Activated CD4-positive, alpha-beta T cell treated with anti-CD3 and anti-CD28 coated beads, Interleukin-2, amount 10 ng/mL, durations not matched to agents 7 days and 5 days (primary cell): ENCODE measurements around the gene PLEKHH1. TPM values are rescaled to one million over a fixed set of nuclear protein-coding genes. Genes with fewer than 3 reads are reported as not detected.

Experiments
- CTCF ChIA-PET: fragments of 350-600 bp; sonication (Branson Sonifier 250); formaldehyde crosslinking; loops from one replicate; lab custom pipeline; 2021; ENCODE audit warnings: antibody characterized with exemption; lab: Charles Lee
- POLR2A ChIA-PET: fragments of 350-600 bp; sonication (Branson Sonifier 250); formaldehyde crosslinking; loops from one replicate; lab custom pipeline; 2021; ENCODE audit warnings: antibody characterized with exemption; lab: Charles Lee
- DNase-seq: peaks from one replicate; pipeline ENCODE4 v3.0.0-alpha.2; 2020
- H3K27ac Mint-ChIP-seq: one replicate; pipeline ENCODE4 v1.8.0; 2021; ENCODE audit warnings: mild to moderate bottlenecking, moderate library complexity, mixed read lengths
- H3K27me3 Mint-ChIP-seq: one replicate; pipeline ENCODE4 v1.8.0; 2021; ENCODE audit warnings: mixed read lengths
- H3K36me3 Mint-ChIP-seq: one replicate; pipeline ENCODE4 v1.8.0; 2021; ENCODE audit warnings: low read depth, mixed read lengths
- H3K4me1 Mint-ChIP-seq: one replicate; pipeline ENCODE4 v1.8.0; 2021; ENCODE audit warnings: mixed read lengths
- H3K4me3 Mint-ChIP-seq: one replicate; pipeline ENCODE4 v1.8.0; 2021; ENCODE audit warnings: mild to moderate bottlenecking, moderate library complexity, mixed read lengths
- H3K9me3 Mint-ChIP-seq: one replicate; pipeline ENCODE4 v1.8.0; 2021; ENCODE audit warnings: mixed read lengths
- total RNA-seq, 2 experiments: library from RNA; stranded (reverse); gene quantifications; one replicate each; pipeline ENCODE4 v1.2.3, GENCODE V29; 2021

PLEKHH1 gene
- total RNA-seq, result under 1 TPM; 0.29 to 0.50 TPM

DNA sequence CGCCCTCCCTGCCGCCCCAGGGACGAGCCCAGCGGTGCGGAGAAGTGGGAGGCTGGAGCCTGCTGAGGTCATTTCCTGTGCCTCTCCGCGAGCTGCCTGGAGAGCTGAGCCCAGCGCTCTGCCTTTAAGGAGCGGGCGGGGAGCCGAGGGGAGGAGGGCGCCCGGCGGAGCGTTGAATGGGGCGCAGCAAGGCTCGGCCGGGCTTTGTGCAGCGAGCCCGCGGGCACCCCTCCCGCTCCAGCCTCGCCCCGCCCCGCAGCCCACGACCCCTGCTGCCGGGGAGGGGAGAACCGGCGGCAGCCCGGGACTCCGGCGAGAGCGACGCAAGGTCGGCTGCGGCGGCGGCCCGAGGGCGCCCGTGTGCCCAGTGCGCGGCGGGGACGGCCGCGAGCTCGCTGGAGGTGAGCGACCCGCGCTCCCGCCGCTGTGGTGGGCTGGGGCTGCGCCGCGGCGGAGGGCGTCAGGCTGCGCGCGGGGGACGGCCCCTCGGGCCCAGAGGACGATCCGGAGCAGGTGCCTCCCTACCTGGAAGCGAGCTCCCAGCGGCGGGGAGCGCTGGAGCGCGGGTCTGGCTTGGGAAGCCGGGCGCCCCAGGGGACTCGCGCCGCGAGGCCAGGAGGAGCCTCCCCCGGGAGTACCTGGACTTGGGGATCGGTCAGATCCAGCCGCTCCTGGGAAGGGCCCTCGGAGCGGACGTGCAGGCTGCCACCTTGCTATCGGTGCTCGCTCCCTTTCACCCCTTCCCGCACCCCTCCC, at the start of gene PLEKHH1:
Gene PLEKHH1, plus strand, starts transcription at position 293 of the 756 bp plus-strand sequence. CDS start 8,578 bp downstream, outside the sequence.
- H3K36me3 Mint-ChIP-seq, result no peaks in the 10 kb centered on the region
- peaks cover 5% of the 10 kb centered on the region for H3K4me1 Mint-ChIP-seq
- peak within 1 kb of the TSS; percentile 61 for H3K4me3 Mint-ChIP-seq
- CTCF ChIA-PET, result interaction anchor here (1.4 to 2.0 kb wide), 3 partner anchors 21 to 88 kb away, joined by 3 to 8 read pairs (median 6); no protein-coding TSS in a partner anchor
- peaks cover 59% of the 10 kb centered on the region for H3K27me3 Mint-ChIP-seq
- POLR2A ChIA-PET, result no interaction called here
- H3K9me3 Mint-ChIP-seq, result no peaks in the 10 kb centered on the region
- no peak within 1 kb of the TSS for H3K27ac Mint-ChIP-seq
- DNase-seq, result peak; percentile 64

DNA sequence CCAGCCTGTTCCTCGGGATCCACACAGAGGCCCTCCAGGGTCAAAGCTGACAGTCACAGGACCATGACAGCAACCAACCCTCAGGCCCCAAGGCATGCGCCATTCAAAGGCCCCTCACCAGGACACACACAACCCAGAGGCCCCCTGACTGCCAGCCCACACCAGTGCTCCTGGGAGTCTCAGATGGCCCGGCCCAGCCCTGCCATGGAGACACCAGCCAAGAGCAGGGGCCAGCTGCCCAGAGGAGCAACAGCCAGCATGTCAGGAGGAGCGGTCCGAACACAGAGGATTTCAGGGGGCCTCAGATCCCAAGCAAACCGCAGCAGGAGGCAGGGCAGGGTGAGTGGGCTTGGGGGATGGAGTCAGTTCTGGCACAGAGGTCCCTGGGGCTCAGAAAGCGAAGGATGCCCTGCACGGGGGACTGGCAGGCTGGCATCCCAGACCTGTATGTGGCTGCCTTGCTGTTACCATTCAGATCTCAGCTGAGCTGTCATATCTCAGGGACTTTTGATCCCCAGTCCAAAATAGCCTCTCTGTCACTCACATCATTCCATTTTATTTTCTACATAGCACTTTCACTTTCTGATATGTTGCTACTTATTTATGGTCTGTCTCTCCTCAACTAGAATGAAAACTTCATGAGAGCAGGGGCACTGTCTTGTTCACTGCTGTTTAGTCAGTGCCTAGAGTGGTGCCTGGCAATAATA, 49.4 kb upstream of the PLEKHH1 start:
- Mint-ChIP-seq H3K4me1 (peaks cover 51% of the 10 kb centered on the region), H3K27ac (no peak overlapping the region), H3K4me3 (no peak overlapping the region), H3K9me3 (peaks cover 7% of the 10 kb centered on the region), H3K27me3 (no peaks in the 10 kb centered on the region), H3K36me3 (peaks cover 29% of the 10 kb centered on the region)
- POLR2A ChIA-PET, result no interaction called here
- CTCF ChIA-PET, result no interaction called here
- DNase-seq, result no peak

DNA sequence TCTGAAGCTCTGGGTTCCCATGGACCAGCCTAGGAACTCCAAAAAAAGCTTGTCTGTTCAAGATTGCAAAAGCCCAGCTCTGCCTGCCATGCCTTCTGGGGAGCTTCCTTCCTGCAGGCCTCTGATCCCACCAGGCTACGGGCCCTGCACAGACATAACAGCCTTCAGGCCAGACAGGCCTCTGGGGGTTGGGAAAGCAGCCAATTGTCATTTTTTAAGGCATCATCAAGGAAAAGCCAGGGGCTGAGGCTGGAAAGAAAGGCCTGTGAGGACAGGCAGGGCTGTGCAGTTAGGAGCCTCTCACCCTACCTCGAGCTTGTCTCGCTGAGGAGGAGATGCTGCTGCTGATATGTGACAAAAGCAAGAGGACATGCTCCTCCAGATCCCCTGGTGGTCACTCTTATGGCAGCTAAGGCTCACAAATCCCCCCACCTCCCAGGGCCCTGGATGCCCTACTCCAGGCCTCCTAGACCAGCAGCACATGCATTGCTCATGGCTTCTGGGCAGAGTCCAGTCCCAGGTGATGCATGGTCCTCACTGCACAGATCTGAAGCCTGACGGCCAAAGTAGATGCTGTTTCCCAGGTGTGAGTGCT, 47.5 kb upstream of the PLEKHH1 start:
- H3K4me3 Mint-ChIP-seq, result no peak overlapping the region
- POLR2A ChIA-PET, result no interaction called here
- peaks cover 29% of the 10 kb centered on the region for H3K36me3 Mint-ChIP-seq
- H3K27me3 Mint-ChIP-seq, result peaks cover 3% of the 10 kb centered on the region
- H3K4me1 Mint-ChIP-seq, result peaks cover 64% of the 10 kb centered on the region
- no peak for DNase-seq
- CTCF ChIA-PET, result interaction anchor here (0.6 to 1.0 kb wide), 2 partner anchors 9 to 19 kb away, joined by 4 to 5 read pairs; no protein-coding TSS in a partner anchor
- peak overlapping the region; percentile 11 for H3K27ac Mint-ChIP-seq
- peaks cover 7% of the 10 kb centered on the region for H3K9me3 Mint-ChIP-seq

DNA sequence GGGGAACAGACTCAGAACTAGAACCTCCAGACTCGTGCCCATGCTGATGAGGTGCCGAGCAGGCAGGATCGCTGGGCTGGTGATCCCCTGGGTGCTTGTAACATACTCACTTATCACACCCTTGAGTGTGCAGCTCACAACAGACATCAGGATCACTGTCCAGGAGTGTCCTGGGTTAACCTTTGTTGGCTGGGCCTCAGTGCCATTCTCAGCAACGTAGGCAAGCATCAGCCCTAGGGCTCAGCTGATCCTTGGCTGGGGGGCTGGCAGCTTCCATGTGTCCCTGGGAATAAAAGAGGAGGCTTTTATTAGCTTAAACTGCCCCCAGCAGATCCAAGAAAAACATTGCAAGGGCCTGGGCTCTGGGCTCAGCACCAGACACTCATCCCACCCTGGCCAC, 46.2 kb upstream of the PLEKHH1 start:
- peaks cover 7% of the 10 kb centered on the region for H3K9me3 Mint-ChIP-seq
- CTCF ChIA-PET, result interaction anchor here (0.8 to 1.7 kb wide), 2 partner anchors 17 to 85 kb away, joined by 3 to 4 read pairs; no protein-coding TSS in a partner anchor
- DNase-seq, result no peak
- peak overlapping the region; percentile 97 for H3K27ac Mint-ChIP-seq
- H3K4me1 Mint-ChIP-seq, result peaks cover 61% of the 10 kb centered on the region
- peaks cover 29% of the 10 kb centered on the region for H3K36me3 Mint-ChIP-seq
- peaks cover 4% of the 10 kb centered on the region for H3K27me3 Mint-ChIP-seq
- POLR2A ChIA-PET, result no interaction called here
- H3K4me3 Mint-ChIP-seq, result peak overlapping the region; percentile 85

DNA sequence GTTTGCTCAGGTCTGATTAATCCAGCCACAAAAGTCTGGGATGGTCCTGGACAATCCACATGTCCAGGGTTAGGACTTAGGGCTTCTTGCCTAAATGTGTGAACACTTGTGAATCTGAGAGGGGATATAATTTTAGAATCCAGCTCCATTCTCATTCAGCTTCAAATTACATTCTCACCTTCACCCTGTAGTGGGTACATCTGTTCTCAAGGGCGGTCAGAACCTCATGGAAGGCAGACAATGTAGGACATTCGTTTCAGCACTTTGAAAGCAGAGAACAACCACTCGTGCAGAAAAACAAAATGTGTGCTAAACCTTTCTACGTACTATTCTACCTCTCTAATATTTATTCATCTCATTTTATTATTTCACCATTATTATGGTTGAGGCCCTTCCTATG, 45.8 kb upstream of the PLEKHH1 start:
- H3K4me1 Mint-ChIP-seq, result peaks cover 61% of the 10 kb centered on the region
- peak overlapping the region; percentile 97 for H3K27ac Mint-ChIP-seq
- H3K4me3 Mint-ChIP-seq, result peak overlapping the region; percentile 85
- peaks cover 6% of the 10 kb centered on the region for H3K27me3 Mint-ChIP-seq
- DNase-seq, result no peak
- peaks cover 29% of the 10 kb centered on the region for H3K36me3 Mint-ChIP-seq
- H3K9me3 Mint-ChIP-seq, result peaks cover 7% of the 10 kb centered on the region
- CTCF ChIA-PET, result interaction anchor here (0.6 to 1.7 kb wide), 5 partner anchors 18 to 132 kb away, joined by 3 to 4 read pairs (median 3); no protein-coding TSS in a partner anchor
- POLR2A ChIA-PET, result no interaction called here

DNA sequence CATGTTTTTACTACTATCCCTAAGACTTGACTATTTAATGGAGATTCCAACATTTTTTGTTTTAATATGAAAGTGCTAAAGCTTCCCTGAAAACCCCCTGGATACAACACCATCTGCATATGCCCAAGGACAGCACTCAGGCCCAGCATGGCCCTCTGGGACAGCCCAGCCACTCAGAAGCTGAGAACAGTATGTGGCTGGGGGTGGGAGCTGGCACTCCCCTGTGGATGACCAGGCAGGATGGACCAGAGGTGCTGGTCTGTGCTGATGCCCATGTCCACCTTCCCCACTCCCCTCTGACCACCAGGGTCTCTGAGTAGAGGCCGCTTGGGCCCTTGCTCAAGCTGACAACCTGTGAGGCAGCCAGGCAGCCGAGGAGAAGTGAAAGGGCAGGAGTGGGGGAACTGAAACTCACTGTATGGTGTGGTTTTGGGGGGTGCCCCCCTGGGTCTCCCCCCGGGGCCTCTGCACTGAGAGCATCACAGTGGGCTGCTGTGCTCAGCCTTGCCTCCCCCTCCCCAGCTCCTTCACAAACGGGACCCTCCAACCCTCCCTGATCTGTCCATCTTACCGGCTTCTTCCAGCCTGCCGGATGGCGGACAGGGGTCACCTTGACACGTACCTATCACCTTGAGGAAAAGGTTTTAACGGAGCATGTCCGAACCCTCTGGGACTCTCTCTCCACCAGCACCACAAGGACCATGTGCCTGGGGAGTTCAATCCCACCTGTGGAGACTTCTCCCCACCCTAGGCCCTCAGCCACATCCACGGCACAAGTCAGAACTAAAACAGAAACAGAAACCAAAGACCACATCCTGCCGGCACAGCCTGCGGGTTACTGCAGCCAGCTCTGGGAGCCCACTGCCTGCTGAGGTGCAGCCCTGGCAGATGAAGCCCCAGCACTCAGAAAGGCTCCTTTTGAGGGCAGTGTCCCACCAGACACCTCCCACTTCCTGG, 44.9 kb upstream of the PLEKHH1 start, which contains the start of gene TMEM229B:
Gene TMEM229B, minus strand, starts transcription at position 785 of the 957 bp plus-strand sequence. CDS start 14,798 bp downstream, outside the sequence.
- peaks cover 65% of the 10 kb centered on the region for H3K4me1 Mint-ChIP-seq
- H3K27me3 Mint-ChIP-seq, result peaks cover 10% of the 10 kb centered on the region
- DNase-seq, result peak; percentile 89
- CTCF ChIA-PET, result interaction anchor here (0.6 to 1.7 kb wide), 11 partner anchors 12 to 1300 kb away, joined by 3 to 5 read pairs (median 4); partner anchors contain the start of genes ATP6V1D, EIF2S1 and PIGH
- POLR2A ChIA-PET, result interaction anchor here (0.6 kb wide), 1 partner anchor 302 kb away, joined by 3 read pairs; no protein-coding TSS in a partner anchor
- H3K9me3 Mint-ChIP-seq, result peaks cover 15% of the 10 kb centered on the region
- H3K36me3 Mint-ChIP-seq, result peaks cover 38% of the 10 kb centered on the region
- H3K4me3 Mint-ChIP-seq, result peak within 1 kb of the TSS; percentile 85
- H3K27ac Mint-ChIP-seq, result peak within 1 kb of the TSS; percentile 97

DNA sequence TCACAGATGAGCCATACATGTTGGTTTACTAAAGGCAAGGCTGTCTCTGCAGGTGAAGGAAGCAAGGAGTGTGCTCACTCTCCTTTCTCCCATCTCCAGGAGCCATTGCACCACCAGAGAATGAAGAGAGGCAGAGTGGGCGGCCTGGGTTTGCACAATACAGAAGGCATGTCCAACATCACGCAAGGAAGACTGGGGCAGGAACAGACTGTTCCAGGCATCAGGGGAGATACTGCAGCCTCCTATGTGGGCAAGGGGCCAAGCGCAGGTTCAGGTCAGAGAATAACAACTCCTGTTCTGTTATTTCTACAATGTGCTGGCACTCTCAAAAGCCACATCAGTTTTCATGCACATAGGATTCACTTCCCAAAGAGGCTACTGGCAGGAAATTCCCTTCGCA, 42.9 kb upstream of the PLEKHH1 start:
- CTCF ChIA-PET, result no interaction called here
- POLR2A ChIA-PET, result interaction anchor here (0.7 kb wide), 1 partner anchor 145 kb away, joined by 3 read pairs; no protein-coding TSS in a partner anchor
- H3K4me1 Mint-ChIP-seq, result peaks cover 54% of the 10 kb centered on the region

DNA sequence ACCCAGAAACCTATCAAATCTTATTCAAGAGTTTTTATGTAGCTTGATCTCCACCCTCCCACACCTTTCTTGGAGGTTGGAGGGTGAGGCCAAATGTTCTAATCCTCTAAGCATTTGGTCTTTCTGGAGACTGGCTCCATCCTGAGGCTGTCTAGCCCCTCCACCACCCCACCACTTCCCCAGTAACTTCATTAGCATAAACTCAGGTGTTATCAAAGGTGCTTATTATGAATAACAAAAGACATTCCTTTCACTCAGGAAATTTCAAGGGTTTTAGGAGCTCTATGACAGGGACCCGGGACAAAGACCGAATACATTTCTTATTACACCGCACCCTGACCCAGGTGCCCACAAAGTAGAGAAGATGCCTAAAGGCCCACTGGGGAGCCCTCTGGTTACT, 41.8 kb upstream of the PLEKHH1 start:
- POLR2A ChIA-PET, result no interaction called here
- Mint-ChIP-seq H3K27me3 (peaks cover 10% of the 10 kb centered on the region), H3K4me3 (no peak overlapping the region)

More for the DNA sequence above, 42.9 kb upstream of the PLEKHH1 start:
- Mint-ChIP-seq H3K27ac (peak overlapping the region; percentile 46), H3K9me3 (peaks cover 26% of the 10 kb centered on the region), H3K27me3 (peaks cover 10% of the 10 kb centered on the region), H3K4me3 (no peak overlapping the region), H3K36me3 (peaks cover 44% of the 10 kb centered on the region)
- DNase-seq, result no peak

DNA sequence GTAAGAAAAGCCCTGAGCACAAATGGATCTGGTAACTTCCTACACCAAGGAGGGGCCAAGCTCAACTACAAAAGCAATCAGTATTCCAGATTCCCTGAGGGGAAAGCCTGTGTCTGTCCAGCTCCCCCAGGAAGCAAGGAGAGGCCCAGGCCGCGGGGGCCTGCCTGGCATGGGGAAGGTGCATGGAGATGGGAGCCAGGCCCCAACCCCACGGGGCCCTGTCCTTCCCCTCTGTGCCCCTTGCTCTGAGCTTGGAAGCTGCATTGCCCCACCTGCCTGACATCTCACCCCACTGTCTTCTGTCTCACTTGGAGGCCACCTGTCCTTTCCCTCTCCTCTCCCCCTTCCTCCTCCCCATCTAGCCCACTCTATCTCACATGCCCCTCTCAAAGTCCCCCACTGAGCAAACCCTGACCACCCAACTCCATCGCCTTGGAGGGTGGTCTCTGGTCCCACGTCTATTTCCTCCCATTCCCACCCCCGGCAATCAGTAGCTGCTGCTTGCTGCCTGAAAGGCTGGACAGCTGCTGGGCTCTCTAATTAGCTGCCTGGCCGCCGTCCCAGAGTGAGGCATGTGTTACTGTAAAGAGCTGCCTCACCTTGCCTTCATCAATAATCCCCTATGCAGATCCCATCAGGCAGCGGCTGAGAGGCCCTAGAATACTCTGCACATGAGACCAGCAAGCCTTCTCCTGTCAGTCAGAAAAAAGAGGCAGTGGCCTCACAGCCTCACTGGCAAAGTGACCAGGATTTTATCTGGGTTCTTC, 41.2 kb upstream of the PLEKHH1 start:
- ChIA-PET CTCF (interaction anchor here (1.1 to 1.3 kb wide), 2 partner anchors 10 to 34 kb away, joined by 3 read pairs; no protein-coding TSS in a partner anchor), POLR2A (interaction anchor here (0.7 kb wide), 1 partner anchor 127 kb away, joined by 4 read pairs; no protein-coding TSS in a partner anchor)
- no peak overlapping the region for H3K27ac Mint-ChIP-seq
- H3K27me3 Mint-ChIP-seq, result peaks cover 10% of the 10 kb centered on the region
- no peak for DNase-seq
- H3K36me3 Mint-ChIP-seq, result peaks cover 27% of the 10 kb centered on the region
- H3K4me1 Mint-ChIP-seq, result peaks cover 40% of the 10 kb centered on the region
- peaks cover 20% of the 10 kb centered on the region for H3K9me3 Mint-ChIP-seq
- H3K4me3 Mint-ChIP-seq, result no peak overlapping the region

More for the DNA sequence above, 41.8 kb upstream of the PLEKHH1 start:
- H3K9me3 Mint-ChIP-seq, result peaks cover 24% of the 10 kb centered on the region
- CTCF ChIA-PET, result interaction anchor here (1.3 kb wide), 1 partner anchor 33 kb away, joined by 3 read pairs; no protein-coding TSS in a partner anchor
- peaks cover 44% of the 10 kb centered on the region for H3K4me1 Mint-ChIP-seq
- H3K36me3 Mint-ChIP-seq, result peaks cover 34% of the 10 kb centered on the region
- H3K27ac Mint-ChIP-seq, result peak overlapping the region; percentile 6
- no peak for DNase-seq

DNA sequence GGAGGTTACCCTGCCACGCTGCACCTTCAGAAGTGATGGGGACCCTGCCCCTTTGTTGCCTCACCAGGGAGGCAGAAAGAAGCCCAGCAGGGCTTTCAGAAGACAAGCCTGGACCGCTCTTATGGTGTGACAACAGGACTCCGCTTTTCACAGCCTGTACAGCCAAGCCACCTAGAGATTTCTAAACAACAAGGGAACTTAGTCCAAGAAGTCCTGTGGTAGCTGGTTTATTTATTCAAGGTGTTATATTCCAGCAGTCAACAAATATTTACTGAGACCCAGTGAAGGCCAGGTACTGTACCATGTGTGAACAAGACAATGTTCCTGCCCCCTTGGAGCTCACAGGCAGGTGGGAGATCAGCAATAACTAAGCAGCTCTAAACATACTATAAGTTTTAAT, 40.6 kb upstream of the PLEKHH1 start:
- H3K27ac Mint-ChIP-seq, result peak overlapping the region; percentile 22
- ChIA-PET POLR2A (interaction anchor here (0.7 kb wide), 1 partner anchor 126 kb away, joined by 4 read pairs; no protein-coding TSS in a partner anchor), CTCF (interaction anchor here (1.1 to 1.3 kb wide), 2 partner anchors 11 to 35 kb away, joined by 3 read pairs; no protein-coding TSS in a partner anchor)
- DNase-seq, result no peak
- H3K27me3 Mint-ChIP-seq, result peaks cover 10% of the 10 kb centered on the region
- H3K4me3 Mint-ChIP-seq, result no peak overlapping the region
- peaks cover 40% of the 10 kb centered on the region for H3K4me1 Mint-ChIP-seq
- peaks cover 22% of the 10 kb centered on the region for H3K36me3 Mint-ChIP-seq
- peaks cover 20% of the 10 kb centered on the region for H3K9me3 Mint-ChIP-seq
